Measurements from ENCODE around the gene SEC61B. TPM values are rescaled to one million over a fixed set of nuclear protein-coding genes. Genes with fewer than 3 reads are reported as not detected.

SEC61B gene
- total RNA-seq, 1 donor from 2014 or later = 129 TPM

DNA sequence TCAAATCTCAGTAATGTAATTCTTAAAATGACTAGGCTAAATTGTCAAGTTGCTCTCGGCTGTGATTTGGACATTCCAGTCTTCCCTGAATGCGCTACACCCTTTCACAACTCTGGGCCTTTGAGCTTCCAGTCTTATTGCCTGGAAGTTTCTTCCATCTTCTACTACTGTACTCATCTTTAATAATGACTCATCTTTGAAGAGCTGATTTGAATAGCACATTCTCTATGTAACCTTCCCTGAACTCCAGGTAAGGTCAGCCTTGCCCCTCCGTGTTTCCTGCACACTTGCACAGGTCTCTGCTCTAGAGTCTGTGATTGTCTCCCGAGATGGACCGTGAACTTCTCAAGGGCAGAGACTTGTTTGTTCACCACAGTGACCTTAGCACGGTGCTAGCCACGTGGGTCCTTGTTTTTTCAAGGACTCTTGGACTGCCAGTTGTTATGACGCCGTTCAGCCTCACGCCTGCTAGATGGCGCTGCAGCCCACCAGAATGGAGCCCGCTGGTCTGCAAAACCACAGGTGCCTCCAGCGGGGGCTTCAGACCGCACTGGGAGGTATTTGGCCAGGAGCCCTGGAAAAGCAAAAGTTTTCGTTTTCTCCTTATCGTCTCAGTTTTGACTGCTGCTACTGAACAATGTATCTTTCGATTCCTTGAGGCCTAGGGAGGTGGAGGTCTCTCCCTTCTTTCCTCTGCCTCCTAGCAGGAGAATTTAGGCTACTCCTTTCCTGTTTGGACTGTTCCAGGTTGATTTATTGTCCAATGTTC is 44.4 kb downstream of the SEC61B start:
- TF ChIP-seq, protein P1, sequence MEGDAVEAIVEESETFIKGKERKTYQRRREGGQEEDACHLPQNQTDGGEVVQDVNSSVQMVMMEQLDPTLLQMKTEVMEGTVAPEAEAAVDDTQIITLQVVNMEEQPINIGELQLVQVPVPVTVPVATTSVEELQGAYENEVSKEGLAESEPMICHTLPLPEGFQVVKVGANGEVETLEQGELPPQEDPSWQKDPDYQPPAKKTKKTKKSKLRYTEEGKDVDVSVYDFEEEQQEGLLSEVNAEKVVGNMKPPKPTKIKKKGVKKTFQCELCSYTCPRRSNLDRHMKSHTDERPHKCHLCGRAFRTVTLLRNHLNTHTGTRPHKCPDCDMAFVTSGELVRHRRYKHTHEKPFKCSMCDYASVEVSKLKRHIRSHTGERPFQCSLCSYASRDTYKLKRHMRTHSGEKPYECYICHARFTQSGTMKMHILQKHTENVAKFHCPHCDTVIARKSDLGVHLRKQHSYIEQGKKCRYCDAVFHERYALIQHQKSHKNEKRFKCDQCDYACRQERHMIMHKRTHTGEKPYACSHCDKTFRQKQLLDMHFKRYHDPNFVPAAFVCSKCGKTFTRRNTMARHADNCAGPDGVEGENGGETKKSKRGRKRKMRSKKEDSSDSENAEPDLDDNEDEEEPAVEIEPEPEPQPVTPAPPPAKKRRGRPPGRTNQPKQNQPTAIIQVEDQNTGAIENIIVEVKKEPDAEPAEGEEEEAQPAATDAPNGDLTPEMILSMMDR (conservative IDR thresholded peaks at IDR 0.05) = peak; percentile 95
- peak; percentile 71 for DNase-seq (ENCODE audit: low read depth, low spot score)
- no peaks in the 10 kb centered on the region for H3K27me3 Mint-ChIP-seq (ENCODE audit: low read depth)
- no peak overlapping the region for H3K27ac Mint-ChIP-seq (ENCODE audit: unreplicated experiment)
- H3K4me1 Mint-ChIP-seq = peaks cover 4% of the 10 kb centered on the region
- no peak overlapping the region for H3K4me3 Mint-ChIP-seq
- no peaks in the 10 kb centered on the region for H3K9me3 Mint-ChIP-seq
- H3K36me3 Mint-ChIP-seq (ENCODE audit: low read depth) = no peaks in the 10 kb centered on the region

DNA sequence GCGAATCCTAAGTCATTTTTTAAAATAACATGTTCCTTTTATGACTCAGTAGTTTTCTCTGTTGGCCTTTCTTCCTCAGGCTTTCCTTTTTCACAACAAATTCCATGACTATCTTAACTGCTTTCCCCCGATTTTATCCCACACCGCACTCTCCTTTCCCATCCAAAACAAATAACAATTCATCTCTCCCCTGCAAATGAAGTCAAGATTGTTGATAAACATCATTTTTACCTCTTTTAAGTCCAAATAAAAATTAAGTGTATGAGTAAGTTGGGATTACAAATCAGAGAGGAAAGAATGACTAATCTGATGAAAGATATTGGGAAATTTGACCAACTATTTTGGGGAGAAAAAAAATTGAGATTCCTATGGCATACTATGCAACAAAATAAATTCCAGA is 47.3 kb downstream of the SEC61B start:
- Mint-ChIP-seq H3K36me3 (ENCODE audit: low read depth) (no peaks in the 10 kb centered on the region), H3K4me1 (peaks cover 11% of the 10 kb centered on the region), H3K27me3 (ENCODE audit: low read depth) (no peaks in the 10 kb centered on the region), H3K9me3 (peaks cover 6% of the 10 kb centered on the region), H3K4me3 (no peak overlapping the region), H3K27ac (ENCODE audit: unreplicated experiment) (no peak overlapping the region)
- TF ChIP-seq, protein P1 (conservative IDR thresholded peaks at IDR 0.05) = no peak
- no peak for DNase-seq (ENCODE audit: low read depth, low spot score)

DNA sequence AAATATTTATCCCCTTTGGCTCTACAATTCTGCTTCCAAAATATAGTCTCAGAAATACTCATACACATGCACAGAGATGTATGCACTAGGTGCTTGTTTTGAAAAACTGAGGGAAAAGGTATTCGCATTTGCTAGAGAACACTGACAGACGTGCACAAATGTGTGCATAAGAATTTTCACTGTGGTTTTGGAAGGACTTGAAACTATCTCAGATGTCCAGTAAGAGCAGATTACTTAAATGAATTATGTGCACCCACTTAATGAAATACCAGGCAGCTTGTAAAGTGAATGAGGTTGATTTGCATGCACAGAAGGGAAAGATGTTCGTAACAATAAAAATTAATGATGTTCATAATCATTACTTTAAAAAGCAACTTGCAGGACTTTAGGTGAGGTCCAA is 48.4 kb downstream of the SEC61B start:
- Mint-ChIP-seq H3K9me3 (peaks cover 6% of the 10 kb centered on the region), H3K4me1 (peaks cover 11% of the 10 kb centered on the region), H3K27me3 (ENCODE audit: low read depth) (no peaks in the 10 kb centered on the region), H3K36me3 (ENCODE audit: low read depth) (no peaks in the 10 kb centered on the region), H3K27ac (ENCODE audit: unreplicated experiment) (no peak overlapping the region), H3K4me3 (no peak overlapping the region)
- TF ChIP-seq, protein P1 (conservative IDR thresholded peaks at IDR 0.05) = no peak
- DNase-seq (ENCODE audit: low read depth, low spot score) = no peak

DNA sequence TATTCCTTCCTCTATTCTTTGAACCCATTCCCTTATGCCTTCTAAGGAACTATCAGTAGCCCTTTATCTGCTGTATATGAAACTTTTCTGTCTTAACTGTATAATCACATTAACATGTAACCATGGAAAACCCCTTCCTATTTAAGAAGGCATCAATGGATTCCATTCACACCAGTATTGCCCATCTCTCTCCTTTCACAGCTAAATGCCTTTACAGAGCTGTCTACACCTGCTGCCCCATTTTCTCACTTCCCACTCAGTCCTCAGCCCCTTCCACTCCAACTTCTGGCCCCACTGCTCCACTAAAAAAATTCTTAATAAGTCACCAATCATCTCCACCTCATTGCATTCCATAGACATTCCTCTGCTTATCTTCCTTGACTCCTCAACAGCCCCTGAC is 50.8 kb downstream of the SEC61B start:
- Mint-ChIP-seq H3K9me3 (peaks cover 14% of the 10 kb centered on the region), H3K4me3 (no peak overlapping the region), H3K27me3 (ENCODE audit: low read depth) (no peaks in the 10 kb centered on the region), H3K4me1 (peaks cover 7% of the 10 kb centered on the region), H3K27ac (ENCODE audit: unreplicated experiment) (no peak overlapping the region), H3K36me3 (ENCODE audit: low read depth) (peaks cover 6% of the 10 kb centered on the region)
- TF ChIP-seq, protein P1 (conservative IDR thresholded peaks at IDR 0.05) = no peak
- no peak for DNase-seq (ENCODE audit: low read depth, low spot score)

DNA sequence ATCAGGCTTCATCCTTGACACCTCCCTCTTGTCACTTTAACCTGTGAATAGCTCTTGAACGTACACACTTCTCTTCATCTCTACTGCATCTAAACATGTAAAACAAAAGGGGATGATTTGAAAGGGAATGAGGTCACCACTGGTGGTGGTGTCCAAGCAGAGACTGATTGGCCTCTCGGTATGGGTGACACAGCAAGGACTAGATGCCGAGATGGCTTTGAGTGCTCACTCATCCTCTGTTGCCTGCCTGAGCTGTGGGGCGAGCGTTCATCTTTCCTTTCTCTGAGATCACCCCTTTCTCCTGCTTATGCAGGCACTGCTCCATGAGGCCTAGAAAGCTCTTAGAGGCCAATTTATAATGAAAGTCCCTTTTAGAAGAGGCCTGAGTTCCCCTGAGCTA is 51.9 kb downstream of the SEC61B start:
- H3K27me3 Mint-ChIP-seq (ENCODE audit: low read depth) = no peaks in the 10 kb centered on the region

More for the DNA sequence above, 51.9 kb downstream of the SEC61B start:
- H3K9me3 Mint-ChIP-seq = peaks cover 14% of the 10 kb centered on the region
- peaks cover 6% of the 10 kb centered on the region for H3K36me3 Mint-ChIP-seq (ENCODE audit: low read depth)
- H3K4me1 Mint-ChIP-seq = peaks cover 7% of the 10 kb centered on the region
- TF ChIP-seq, protein P1 (conservative IDR thresholded peaks at IDR 0.05) = no peak
- H3K4me3 Mint-ChIP-seq = no peak overlapping the region
- no peak overlapping the region for H3K27ac Mint-ChIP-seq (ENCODE audit: unreplicated experiment)
- no peak for DNase-seq (ENCODE audit: low read depth, low spot score)
